NCI-H146 treated with DMSO at 0.1 percent for 48 hours (cell line): ENCODE results near the gene NCOA3.
A peak's percentile ranks its signal among the peaks of the same experiment; 100 is the strongest.

ENCODE experiments used
- DNase-seq: peaks from one replicate; lab custom pipeline; 2025; ENCODE audit not compliant: unreplicated experiment; lab: John Stamatoyannopoulos, UW

NCOA3 gene

GRCh38 chr20:47677635-47678453 is 176.2 kb downstream of the NCOA3 start:
- DNase-seq: peak; percentile 48

- DNase-seq: no peak
These were observed 176.8 kb downstream of the NCOA3 start for GRCh38 chr20:47678536-47678935.

- no peak for DNase-seq
These were observed 177.8 kb downstream of the NCOA3 start for GRCh38 chr20:47679462-47679861.

GRCh38 chr20:47680804-47681529 is 179.3 kb downstream of the NCOA3 start:
- no peak for DNase-seq

GRCh38 chr20:47682028-47682783 is 180.5 kb downstream of the NCOA3 start:
- DNase-seq: no peak

GRCh38 chr20:47682916-47683315 is 181.2 kb downstream of the NCOA3 start:
- DNase-seq: no peak

GRCh38 chr20:47684306-47685080 is 182.8 kb downstream of the NCOA3 start:
- no peak for DNase-seq

GRCh38 chr20:47686545-47686944 is 184.9 kb downstream of the NCOA3 start:
- peak; percentile 10 for DNase-seq

GRCh38 chr20:47687095-47687987 is 185.7 kb downstream of the NCOA3 start:
- DNase-seq: no peak

GRCh38 chr20:47688385-47689381 is 187.0 kb downstream of the NCOA3 start:
- DNase-seq: no peak

- no peak for DNase-seq
These were observed 188.0 kb downstream of the NCOA3 start for GRCh38 chr20:47689731-47690130.

- no peak for DNase-seq
These were observed 189.9 kb downstream of the NCOA3 start for GRCh38 chr20:47691625-47692024.

- DNase-seq: no peak
These were observed 192.5 kb downstream of the NCOA3 start for GRCh38 chr20:47694021-47694818.

GRCh38 chr20:47696856-47697255 is 195.2 kb downstream of the NCOA3 start:
- no peak for DNase-seq

- DNase-seq: no peak
These were observed 196.5 kb downstream of the NCOA3 start for GRCh38 chr20:47698142-47698541.

- DNase-seq: no peak
These were observed 198.1 kb downstream of the NCOA3 start for GRCh38 chr20:47699818-47700217.

GRCh38 chr20:47700327-47700726 is 198.6 kb downstream of the NCOA3 start:
- no peak for DNase-seq

GRCh38 chr20:47701612-47702011 is 199.9 kb downstream of the NCOA3 start:
- no peak for DNase-seq
